Hepatocyte (in vitro differentiated cells): ENCODE measurements around the gene NR2F6. TPM values are rescaled to one million over a fixed set of nuclear protein-coding genes. Genes with fewer than 3 reads are reported as not detected.

Experiments used
- polyA plus RNA-seq: library from polyadenylated mRNA; unstranded; fragments of >200 nt; fragmentation: Nextera tagmentation; extraction: Ambion mirVana; gene quantifications from 2 replicates; pipeline ENCODE4 v1.2.1, GENCODE V29; 2016
- total RNA-seq: library from RNA; depleted of rRNA; stranded (reverse); fragments of >200 nt; gene quantifications from 2 replicates; pipeline ENCODE4 v1.2.3, GENCODE V29; 2014

NR2F6 gene
- total and polyA plus RNA-seq, 2 experiments from 2014 or later = 116 to 169 TPM

Other genes starting within 250 kb of the NR2F6 start
- gene CPAMD8, start 219.1 kb downstream of the NR2F6 start, total RNA-seq = 9.3 and 17.6 TPM in 2 replicates
- 7.9 and 8.7 TPM in 2 replicates for gene CPAMD8, start 219.1 kb downstream of the NR2F6 start, polyA plus RNA-seq
- 2.8 and 6.3 TPM in 2 replicates for gene HAUS8, start 170.5 kb downstream of the NR2F6 start, total RNA-seq
- 5.5 and 8.5 TPM in 2 replicates for gene HAUS8, start 170.5 kb downstream of the NR2F6 start, polyA plus RNA-seq
- gene MYO9B, start 170.1 kb downstream of the NR2F6 start, total RNA-seq = 29.1 and 32.4 TPM in 2 replicates
- 29.3 and 29.9 TPM in 2 replicates for gene MYO9B, start 170.1 kb downstream of the NR2F6 start, polyA plus RNA-seq
- gene USE1, start 30.6 kb downstream of the NR2F6 start, total RNA-seq = 22.4 and 26.9 TPM in 2 replicates
- gene USE1, start 30.6 kb downstream of the NR2F6 start, polyA plus RNA-seq = 42.6 and 46.7 TPM in 2 replicates
- 9.5 and 15.3 TPM in 2 replicates for gene OCEL1, start 19.7 kb downstream of the NR2F6 start, total RNA-seq
- gene OCEL1, start 19.7 kb downstream of the NR2F6 start, polyA plus RNA-seq = 44.7 and 47.7 TPM in 2 replicates
- 3.0 TPM in 1 of 2 replicates, not detected in the other for gene USHBP1, start 18.8 kb upstream of the NR2F6 start, total RNA-seq
- 0.98 and 1.2 TPM in 2 replicates for gene USHBP1, start 18.8 kb upstream of the NR2F6 start, polyA plus RNA-seq
- gene BABAM1, start 21.5 kb upstream of the NR2F6 start, total RNA-seq = 63.8 and 71.4 TPM in 2 replicates
- gene BABAM1, start 21.5 kb upstream of the NR2F6 start, polyA plus RNA-seq = 94.1 and 97.9 TPM in 2 replicates
- 0.28 and 0.90 TPM in 2 replicates for gene ANKLE1, start 36.0 kb upstream of the NR2F6 start, total RNA-seq
- 0.29 and 0.58 TPM in 2 replicates for gene ANKLE1, start 36.0 kb upstream of the NR2F6 start, polyA plus RNA-seq
- 12.9 and 15.9 TPM in 2 replicates for gene ABHD8, start 57.5 kb upstream of the NR2F6 start, total RNA-seq
- 17.6 and 19.3 TPM in 2 replicates for gene ABHD8, start 57.5 kb upstream of the NR2F6 start, polyA plus RNA-seq
- 47.7 and 61.1 TPM in 2 replicates for gene MRPL34, start 60.0 kb upstream of the NR2F6 start, total RNA-seq
- gene MRPL34, start 60.0 kb upstream of the NR2F6 start, polyA plus RNA-seq = 113 and 131 TPM in 2 replicates
- gene DDA1, start 63.6 kb upstream of the NR2F6 start, total RNA-seq = 29.4 and 43.1 TPM in 2 replicates
- gene DDA1, start 63.6 kb upstream of the NR2F6 start, polyA plus RNA-seq = 59.4 and 60.0 TPM in 2 replicates
- gene ANO8, start 88.9 kb upstream of the NR2F6 start, total RNA-seq = 4.6 and 7.3 TPM in 2 replicates
- gene ANO8, start 88.9 kb upstream of the NR2F6 start, polyA plus RNA-seq = 1.1 and 1.9 TPM in 2 replicates
- gene GTPBP3, start 91.6 kb upstream of the NR2F6 start, total RNA-seq = 18.1 and 20.9 TPM in 2 replicates
- gene GTPBP3, start 91.6 kb upstream of the NR2F6 start, polyA plus RNA-seq = 13.2 and 18.1 TPM in 2 replicates
- 1.4 and 1.8 TPM in 2 replicates for gene PLVAP, start 131.4 kb upstream of the NR2F6 start, total RNA-seq
- gene PLVAP, start 131.4 kb upstream of the NR2F6 start, polyA plus RNA-seq = 2.5 and 5.3 TPM in 2 replicates
- not detected in 2 replicates for gene CCDC194, start 148.3 kb upstream of the NR2F6 start, total RNA-seq
- gene CCDC194, start 148.3 kb upstream of the NR2F6 start, polyA plus RNA-seq = 0.80 TPM in 1 of 2 replicates, not detected in the other
- 43.2 and 50.1 TPM in 2 replicates for gene BST2, start 159.7 kb upstream of the NR2F6 start, total RNA-seq
- gene BST2, start 159.7 kb upstream of the NR2F6 start, polyA plus RNA-seq = 129 and 195 TPM in 2 replicates
- 36.1 and 46.4 TPM in 2 replicates for gene MVB12A, start 174.1 kb upstream of the NR2F6 start, total RNA-seq
- gene MVB12A, start 174.1 kb upstream of the NR2F6 start, polyA plus RNA-seq = 65.2 and 77.1 TPM in 2 replicates
- gene TMEM221, start 202.7 kb upstream of the NR2F6 start, total RNA-seq = 1.0 and 1.2 TPM in 2 replicates
- gene TMEM221, start 202.7 kb upstream of the NR2F6 start, polyA plus RNA-seq = 2.0 and 2.5 TPM in 2 replicates
- not detected in 2 replicates for gene NXNL1, start 215.0 kb upstream of the NR2F6 start, total RNA-seq
- 0.17 TPM in 1 of 2 replicates, not detected in the other for gene NXNL1, start 215.0 kb upstream of the NR2F6 start, polyA plus RNA-seq
- gene SLC27A1, start 224.6 kb upstream of the NR2F6 start, total RNA-seq = 6.2 and 8.7 TPM in 2 replicates
- gene SLC27A1, start 224.6 kb upstream of the NR2F6 start, polyA plus RNA-seq = 8.6 and 10.9 TPM in 2 replicates